ENCODE results near the gene SEC22B.
A peak's percentile ranks its signal among the peaks of the same experiment; 100 is the strongest.
"Not testable (repeated sequence)": the region's sequence is repeated elsewhere in the genome, so short reads cannot be mapped to it uniquely, and the experiment has no call there.

SEC22B gene

DNA sequence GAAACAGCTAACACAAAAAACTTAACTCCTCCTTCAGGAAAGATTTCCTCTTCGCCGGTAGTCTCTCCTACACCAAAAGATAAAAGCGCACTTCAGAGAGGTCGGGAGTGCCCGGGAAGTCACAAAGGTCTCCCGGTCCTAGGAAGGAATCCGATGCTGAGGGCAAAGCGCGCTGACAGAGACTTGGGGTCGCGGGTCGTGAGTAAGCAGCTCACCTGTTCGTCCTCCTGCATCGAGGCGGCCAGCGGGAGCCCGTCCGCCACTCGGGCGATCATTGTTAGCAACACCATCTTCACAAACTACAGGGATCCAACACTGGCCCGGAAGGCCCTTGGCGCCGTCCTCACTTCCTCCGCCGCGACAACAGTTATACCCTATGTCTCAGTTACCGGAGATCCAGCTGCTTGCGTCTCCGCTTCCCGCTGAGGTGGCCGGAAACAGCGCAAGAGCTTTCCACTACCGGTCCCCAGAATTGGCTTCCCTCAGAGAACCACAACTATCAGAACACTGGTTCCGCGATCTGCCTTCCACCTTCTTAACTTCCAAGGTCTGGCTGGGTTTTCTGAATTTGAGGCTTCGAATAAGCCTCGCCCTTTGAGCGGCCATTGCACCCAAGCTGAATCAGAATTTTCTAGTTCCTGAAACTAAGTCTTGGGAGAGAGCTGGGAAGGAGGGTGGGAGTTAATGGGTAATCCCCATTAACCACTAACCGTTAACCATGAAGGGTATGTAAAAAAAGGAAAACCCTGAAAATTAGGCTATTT is at the start of gene SEC22B:
Gene SEC22B, minus strand, starts transcription at position 429 of the 764 bp plus-strand sequence. Its CDS starts 139 bp downstream, at position 290.
- peak; percentile 94 for DNase-seq

DNA sequence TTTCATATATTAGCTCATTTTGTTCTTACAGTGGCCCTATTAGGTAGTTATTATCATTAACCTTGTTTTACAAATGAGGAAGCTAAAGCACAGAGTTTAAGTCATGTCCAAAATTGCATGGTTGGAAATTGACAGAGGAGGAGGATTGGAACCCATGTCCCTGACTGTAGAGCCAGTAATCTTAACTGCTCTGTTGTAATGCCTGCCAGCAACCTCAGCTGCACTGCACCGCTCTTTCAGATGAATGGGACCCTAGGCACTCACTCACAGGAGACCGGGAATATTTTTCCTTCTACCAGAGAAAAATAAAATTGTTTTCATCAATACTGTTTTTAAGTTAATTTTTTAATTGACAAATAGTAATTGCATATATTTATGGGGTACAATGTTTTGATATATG is 41.6 kb upstream of the SEC22B start:
- DNase-seq = not testable (repeated sequence)

DNA sequence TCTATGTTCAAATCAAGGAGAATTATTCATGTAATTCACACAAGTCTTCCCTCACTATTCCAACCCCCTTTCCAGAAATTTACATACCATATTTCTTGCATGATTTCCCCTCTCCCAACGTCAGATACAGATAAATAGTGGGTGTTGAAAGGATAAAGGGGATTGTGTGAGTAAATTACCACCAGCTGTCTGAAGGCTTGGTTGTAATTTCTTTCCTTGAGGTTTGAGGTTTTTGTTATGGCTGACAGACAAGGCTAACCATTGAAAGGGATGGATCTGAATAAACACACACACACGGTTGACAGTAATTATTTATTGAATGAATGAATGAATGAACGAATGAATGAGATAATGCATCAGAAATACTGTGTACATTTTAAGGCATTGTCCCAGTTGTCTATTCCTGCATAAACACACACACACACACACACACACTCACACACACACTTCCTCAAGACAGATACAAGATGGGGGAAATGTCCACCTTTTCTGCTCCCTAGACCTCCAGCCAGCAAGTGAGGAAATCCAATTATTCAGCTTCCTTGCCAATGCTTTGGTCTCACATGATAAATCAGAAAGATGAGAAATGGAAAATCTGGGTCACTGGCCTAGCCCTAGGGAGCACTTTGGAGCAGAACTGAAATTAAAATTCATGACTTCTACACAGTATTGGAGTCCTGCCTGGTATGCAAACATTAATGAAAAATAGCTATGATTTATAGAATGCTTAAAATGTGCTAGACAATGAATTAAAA is 41.0 kb upstream of the SEC22B start:
- DNase-seq = not testable (repeated sequence)

DNA sequence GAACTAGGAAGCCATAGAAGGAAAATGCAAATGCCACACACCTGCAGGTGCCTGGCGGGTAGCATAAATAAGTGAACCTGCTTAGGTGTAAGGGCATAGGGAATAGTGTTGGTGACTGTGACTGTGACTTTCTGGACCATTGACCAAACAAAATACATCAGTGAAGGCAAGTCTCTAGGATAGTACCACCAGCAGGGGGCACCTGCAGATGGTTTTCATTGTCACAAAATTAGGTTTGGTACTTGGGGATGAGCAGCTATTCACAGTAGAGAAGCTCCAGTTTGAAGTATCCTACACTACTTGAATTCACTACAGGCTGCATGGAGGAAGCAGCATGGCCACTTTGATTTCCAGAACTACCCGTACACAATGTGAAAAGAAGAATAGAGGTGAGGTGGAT is 37.3 kb upstream of the SEC22B start:
- DNase-seq = not testable (repeated sequence)

DNA sequence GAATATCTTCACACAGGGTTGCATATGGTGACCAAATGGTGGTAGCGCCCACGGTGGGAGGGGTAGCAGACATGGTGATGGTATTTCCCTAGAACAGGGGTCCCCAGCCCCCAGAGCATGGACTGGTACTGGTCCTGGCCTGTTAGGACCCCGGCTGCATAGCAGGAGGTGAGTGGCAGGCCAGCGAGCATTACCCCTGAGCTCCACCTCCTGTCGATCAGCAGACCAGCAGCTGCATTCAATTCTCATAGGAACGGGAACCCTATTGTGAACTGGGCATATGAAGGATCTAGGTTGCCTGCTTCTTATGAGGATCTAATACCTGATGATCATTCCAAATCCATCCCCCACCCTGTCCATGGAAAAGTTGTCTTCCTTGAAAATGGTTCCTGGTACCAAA is 34.4 kb upstream of the SEC22B start:
- DNase-seq = not testable (repeated sequence)

DNA sequence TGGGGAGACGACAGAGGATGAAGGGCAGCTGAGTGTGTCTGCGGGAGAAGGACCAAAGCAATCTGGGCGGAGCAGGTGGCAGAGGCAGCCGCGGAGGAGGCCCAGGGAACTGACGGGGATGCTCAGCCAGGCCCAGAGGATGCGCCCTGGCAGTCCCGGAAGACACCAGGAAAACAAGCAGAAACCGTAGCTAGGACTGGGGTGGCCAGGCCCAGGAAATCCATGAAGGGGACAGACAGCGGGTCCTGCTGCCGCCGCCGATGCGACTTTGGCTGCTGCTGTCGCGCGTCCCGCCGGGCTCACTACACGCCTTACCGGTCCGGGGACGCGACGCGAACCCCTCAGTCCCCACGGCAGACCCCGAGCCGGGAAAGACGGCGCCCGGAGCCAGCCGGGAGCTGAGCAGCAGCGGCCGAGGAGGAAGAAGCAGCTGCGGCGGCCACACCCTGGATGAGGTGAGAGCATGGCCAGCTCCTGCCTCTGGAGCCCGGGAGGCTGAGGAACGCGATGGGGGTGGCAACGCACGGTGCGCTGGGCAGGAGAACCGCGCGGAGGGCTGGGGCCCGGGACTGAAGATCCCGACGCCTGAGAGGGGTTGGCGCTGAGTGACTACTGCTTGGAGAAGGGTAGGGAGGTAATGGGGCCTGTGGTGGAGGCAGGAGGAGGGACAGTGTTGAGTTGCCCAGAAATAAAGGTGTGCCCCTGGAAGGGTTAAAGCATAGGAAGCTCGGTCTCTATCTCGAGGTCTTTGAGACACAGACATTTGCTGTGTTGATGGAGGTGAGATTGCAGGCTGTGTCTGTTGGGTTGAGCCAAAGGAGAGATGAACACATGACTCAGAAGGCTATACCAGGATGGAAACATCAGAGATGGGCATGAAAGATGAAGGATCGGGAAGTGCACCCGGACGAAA is 20.8 kb upstream of the SEC22B start:
- not testable (repeated sequence) for DNase-seq

DNA sequence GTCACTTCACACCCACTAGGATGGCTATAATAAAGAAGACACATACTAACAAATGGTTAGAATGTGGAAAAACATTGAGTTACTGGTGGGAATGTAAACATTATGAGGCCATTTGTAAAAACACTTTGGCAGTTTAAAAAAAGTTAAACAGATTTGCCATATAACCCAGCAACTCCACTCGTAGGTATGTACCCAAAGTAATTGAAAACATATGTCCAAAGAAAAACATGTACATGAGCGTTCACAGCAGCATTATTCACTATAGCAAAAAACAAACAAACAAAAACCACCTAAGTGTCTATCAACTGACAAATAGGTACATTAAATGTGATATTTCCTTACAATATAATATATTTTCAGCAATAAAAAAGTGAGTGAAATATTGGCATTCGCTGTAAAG is 12.3 kb upstream of the SEC22B start:
- DNase-seq = not testable (repeated sequence)

DNA sequence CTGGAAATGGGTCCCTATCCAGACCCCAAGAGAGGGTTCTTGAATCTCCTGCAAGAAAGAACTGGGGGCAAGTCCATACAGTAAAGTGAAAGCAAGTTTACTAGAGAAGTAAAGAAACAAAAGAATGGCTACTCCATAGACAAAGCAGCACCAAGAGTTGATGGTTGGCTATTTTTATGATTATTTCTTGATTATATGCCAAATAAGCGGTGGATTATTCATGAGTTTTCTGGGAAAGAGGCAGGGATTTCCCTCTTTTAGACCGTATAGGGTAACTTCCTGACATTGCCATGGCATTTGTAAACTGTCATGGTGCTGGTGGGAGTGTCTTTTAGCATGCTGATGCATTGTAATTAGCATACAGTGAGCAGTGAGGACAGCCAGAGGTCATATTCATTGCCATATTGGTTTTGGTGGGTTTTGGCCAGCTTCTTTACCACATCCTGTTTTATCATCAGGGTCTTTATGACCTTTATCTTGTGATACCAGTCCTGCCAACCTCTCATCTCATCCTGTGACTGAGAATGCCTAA is 5.9 kb upstream of the SEC22B start:
- DNase-seq = not testable (repeated sequence)

DNA sequence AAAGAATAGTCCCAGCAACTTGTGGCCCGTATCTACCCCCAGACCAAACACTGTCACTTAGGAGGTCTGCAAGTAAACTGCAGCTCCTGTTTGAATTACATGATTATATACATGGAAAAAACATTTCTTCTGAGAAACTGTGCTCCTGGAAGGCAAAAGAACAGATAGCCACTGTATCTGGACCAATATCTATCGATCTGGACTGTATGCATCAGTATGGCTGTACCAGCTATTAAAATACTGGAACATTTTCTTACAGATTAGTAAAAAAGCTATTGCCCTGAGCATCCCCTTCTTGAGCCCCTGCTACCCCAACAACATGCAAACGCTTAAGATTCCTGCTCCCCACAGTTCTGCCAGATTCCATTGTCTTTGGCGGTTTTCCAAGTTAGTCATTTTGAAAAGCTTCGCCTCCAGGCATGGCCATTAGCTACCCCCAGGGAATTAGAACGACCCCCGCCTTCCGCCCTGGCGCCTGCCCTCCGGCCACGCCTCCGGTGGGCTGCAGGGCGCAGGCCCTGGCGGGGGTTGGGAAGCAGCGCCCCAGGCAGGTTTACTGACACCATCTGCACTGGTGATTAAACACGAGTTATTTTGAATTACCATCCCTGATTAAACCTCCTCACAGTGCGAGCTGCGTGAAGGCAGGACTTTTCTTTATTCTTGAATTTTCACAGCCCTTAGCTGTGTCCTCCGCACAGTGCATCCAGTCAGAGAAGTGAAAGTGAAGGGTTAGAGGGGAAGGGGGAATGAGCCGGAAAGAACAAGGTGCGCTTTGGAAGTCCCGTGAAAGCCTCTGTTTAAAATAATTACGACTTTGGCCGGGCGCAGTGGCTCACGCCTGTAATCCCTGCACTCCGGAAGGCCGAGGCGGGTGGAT is 3.7 kb upstream of the SEC22B start:
- DNase-seq = not testable (repeated sequence)

DNA sequence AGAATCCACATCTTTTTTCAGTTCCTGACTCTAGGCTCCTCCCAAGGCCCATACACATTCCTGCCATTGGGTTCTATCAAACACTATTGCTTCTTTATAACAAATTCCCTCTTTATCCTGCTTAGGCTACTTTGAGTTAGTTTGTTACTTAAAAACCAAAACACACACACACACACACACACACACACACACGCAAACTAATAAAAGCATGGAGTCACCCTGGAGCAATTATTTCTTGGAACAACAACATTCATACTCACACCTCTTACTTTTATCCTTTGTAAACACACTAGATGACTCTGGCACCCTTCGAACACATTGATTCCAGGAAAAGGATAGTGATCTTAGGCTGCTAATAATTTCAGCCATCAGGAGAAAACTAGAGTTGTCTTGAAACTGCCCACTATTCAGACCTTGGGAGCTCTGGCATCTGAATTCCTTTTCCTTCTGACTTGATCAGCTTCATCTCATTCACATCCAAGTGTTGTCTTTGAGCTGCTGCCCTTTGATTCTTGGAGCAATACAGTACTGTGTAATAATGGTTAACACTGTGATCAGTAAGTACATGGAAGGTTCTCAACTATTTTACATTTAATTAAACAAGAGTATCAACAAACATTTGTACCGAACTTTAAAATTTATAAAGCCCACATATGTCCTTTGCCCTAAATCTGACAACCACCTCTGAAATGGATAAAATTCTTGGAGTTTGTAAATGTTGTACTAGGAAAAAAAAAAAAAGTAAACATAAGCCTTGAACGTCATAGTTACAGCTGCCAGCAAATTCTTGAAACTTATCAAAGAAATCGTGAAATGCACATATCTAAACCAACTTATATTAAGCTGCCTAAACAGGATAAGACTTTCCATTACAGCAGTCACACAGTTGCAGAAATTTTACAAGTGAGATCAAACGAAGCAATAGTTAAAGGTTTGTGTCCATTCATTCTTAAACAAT is 2.8 kb upstream of the SEC22B start:
- DNase-seq = no peak

DNA sequence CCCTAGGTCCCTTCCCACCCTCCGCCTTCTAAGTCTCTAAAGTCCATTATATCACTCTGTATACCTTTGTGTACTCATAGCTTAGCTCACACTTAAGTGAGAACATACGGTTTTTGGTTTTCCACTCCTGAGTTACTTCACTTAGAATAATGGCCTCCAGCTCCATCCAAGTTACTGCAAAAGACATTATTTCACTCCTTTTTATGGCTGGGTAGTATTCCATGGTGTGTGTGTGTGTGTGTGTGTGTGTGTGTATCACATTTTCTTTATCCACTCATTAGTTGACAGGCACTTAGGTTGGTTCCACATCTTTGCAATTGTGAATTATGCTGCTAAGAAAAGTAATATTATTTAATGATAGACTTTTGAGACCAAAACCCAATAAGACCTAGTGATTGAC is 1.7 kb upstream of the SEC22B start:
- not testable (repeated sequence) for DNase-seq

DNA sequence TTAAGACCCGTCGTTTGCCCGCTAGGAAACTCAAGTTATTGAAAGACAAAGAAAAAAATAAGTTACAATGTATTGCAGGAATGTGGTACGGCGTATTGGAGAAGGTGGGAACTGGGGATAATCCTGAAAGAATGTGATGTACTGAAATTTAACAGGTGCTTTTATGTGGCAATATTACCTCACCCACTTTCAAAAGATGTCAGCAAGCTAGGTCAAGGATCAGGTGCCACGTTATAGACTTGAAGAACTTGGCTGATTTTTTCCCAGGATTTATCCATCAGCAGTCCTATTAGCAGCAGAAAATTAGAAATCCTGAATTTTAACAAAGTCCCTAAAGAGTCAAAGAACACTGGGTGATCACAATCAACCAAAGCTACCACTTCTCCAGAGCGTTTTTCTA is 632 bp downstream of the SEC22B start:
- not testable (repeated sequence) for DNase-seq

DNA sequence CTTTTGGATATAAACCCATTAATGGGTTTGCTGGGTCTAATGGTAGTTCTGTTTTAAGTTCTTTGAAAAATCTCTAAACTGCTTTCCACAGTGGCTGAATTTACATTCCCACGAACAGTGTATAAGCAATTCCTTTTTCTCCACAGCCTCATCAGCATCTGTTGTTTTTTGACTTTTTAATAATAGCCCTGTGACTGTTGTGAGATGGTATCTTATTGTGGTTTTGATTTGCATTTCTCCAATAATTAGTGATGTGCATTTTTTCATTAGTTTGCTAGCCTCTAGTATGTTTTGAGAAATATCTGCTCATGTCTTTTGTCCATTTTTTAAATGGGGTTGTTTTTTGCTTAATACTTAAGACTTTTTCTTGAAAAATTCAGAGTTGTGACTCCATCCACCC is 11.6 kb downstream of the SEC22B start:
- not testable (repeated sequence) for DNase-seq

DNA sequence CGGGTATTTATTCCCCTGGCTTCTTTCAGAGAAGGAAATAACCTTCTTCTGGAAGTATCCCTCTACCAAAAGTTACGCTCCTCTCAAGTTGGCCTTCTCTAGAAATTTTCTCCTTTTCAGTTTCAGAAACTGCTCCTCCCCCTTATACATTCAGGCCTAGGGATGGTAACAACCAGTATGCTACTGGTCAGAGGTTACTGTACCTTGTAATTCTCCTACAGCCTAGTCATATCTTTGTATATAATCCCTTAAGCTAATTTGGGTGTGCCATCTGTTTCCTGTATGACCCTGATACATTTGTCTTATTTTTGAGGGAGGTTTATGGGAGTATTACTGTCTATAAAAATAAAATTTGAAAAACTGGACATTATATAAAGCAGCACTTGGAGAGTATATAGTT is 14.3 kb downstream of the SEC22B start:
- not testable (repeated sequence) for DNase-seq

DNA sequence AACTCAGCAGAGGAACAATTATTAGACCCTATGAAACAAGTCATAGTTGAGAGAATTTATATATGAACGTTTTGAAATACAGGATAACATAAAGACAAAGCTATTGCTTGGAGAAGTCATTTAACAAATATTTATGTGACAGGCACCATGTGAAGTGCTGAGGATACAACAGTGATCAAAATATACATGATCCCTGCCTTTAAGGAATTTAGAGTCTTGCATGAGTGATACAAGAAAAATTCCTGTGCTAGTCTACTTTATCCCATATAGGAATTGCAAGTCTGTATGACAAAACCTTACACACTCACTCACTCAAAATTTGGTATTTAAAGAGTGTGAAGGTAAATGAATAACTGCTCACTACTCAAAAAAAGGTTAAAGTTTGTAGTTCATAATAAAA is 17.8 kb downstream of the SEC22B start:
- not testable (repeated sequence) for DNase-seq

DNA sequence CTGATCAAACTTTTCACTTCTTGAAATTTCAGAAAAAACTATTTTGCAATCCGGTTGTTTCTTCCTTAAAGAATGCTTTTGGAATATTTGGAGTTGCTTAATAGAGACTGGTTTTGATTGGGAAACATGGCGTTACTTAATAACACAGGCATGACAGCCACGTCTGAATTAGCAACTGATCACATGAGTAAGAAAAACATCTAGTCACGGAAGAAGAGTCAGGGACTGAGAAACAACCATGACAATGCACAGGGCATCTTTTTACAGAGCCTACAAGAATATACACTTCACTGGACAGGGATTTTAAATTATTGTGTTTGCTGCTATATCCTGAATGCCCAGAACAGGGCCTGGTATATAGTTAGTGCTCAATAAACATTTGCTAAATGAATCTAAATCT is 18.2 kb downstream of the SEC22B start:
- not testable (repeated sequence) for DNase-seq

DNA sequence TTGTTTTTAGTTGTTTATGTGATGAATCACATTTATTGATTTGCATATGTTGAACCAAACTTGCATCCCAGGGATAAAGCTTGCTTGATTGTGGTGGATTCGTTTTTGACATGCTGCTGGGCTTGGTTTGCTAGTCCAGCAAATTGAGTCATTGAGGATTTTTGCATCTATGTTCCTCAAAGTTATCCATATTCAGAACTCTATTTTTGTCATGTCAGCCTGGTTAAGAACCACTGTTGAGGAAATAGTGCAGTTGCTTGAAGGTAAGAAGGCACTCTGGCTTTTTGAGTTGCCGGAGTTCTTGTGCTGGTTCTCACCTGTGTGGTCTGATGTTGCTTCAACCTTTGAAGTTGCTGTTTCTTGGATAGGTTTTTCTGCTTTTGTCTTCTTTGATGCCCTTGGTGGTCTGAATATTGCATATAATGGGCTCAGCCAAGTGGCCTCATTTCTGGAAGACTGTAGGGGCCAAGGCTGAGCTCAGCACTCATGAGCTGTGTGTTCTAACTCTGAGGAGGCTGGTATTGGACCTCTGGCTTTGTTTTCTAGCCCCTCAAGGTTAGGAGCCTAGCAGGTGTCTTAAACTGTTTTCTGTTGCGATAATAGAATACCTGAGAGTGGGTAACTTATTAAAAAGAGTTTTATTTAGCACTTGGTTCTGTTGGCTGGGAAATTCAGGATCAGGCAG is 26.0 kb downstream of the SEC22B start:
- DNase-seq = not testable (repeated sequence)

DNA sequence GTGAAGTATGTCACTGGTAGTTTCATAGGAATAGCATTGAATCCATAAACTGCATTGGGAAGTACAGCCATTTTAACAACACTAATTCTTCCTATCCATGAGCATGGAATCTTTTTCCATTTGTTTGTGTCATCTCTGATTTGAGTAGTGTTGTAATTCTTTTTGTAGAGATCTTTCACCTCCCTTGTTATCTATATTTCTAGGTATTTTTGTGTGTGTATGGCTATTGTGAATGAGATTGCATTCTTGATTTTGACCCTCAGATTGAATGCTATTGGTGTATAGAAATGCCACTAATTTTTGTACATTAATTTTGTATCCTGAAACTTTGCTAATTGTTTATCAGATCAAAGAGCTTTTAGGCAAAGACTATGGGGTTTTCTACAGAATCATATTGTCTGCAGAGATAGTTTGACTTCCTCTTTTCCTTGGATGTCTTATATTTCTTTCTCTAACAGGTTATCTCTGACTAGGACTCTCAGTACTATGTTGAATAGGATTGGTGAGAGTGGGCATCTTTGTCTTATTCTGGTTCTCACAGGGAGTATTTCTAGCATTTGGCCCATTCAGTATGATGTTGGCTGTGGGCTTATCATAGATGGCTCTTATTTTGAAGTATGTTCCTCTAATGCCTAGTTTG is 26.8 kb downstream of the SEC22B start:
- not testable (repeated sequence) for DNase-seq

DNA sequence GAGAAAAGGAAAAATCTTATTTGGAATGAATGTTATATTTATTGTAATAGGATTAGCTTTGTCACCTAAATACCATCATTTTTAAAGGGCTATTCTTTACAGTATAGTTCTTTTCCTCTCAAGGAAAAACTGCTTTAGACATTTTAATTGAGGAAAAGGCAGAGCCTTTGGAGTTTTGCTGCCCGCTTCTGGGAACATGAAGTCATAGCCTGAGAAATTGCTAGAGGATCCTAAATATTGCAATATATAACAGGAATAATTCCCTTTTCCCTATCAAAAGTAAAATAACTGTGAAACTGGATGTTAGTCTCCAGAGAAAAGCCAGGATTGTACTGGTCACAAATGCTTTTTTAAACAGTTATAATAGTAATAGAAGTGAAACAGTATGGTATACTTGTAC is 30.5 kb downstream of the SEC22B start:
- not testable (repeated sequence) for DNase-seq
